CD4-positive, alpha-beta T cell treated with Interleukin-17A for 1 hour (primary cell): ENCODE results near the gene ATF5.
A peak's percentile ranks its signal among the peaks of the same experiment; 100 is the strongest.

ENCODE experiments used
- DNase-seq: peaks from one replicate; pipeline ENCODE4 v3.0.0-alpha.2; 2020

The ATF5 gene, protein sequence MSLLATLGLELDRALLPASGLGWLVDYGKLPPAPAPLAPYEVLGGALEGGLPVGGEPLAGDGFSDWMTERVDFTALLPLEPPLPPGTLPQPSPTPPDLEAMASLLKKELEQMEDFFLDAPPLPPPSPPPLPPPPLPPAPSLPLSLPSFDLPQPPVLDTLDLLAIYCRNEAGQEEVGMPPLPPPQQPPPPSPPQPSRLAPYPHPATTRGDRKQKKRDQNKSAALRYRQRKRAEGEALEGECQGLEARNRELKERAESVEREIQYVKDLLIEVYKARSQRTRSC

DNA sequence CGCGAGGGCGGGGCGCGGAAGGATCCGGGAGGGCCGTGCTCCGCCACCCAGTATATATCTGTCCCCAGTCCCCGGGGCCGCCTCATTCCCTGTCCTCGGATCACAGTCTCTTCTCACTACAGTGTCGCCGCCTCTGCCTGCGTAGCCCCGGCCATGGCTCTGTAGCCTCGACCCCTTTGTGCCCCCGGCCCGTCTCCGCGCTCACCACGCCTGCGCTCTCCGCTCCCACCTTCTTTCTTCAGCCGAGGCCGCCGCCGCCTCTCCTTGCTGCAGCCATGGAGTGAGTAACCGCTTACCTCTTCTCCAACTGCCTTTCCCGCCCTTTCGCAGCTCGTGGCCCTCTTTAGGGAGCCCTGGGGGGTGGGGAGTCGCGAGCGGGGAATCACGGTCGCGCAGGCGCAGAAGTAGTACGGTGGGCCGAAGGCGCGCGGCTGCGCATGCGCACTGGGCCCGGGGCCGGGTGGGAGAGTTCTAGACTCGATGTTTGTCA, at the start of gene ATF5, which contains the start of gene NUP62:
ATF5 (plus strand) TSS at position 85 of the 490 bp plus-strand sequence. CDS start 1,646 bp downstream, outside the sequence.
NUP62 (minus strand) TSS at position 384 of the 490 bp plus-strand sequence. CDS start 19,697 bp downstream, outside the sequence.
- DNase-seq: peak; percentile 91

DNA sequence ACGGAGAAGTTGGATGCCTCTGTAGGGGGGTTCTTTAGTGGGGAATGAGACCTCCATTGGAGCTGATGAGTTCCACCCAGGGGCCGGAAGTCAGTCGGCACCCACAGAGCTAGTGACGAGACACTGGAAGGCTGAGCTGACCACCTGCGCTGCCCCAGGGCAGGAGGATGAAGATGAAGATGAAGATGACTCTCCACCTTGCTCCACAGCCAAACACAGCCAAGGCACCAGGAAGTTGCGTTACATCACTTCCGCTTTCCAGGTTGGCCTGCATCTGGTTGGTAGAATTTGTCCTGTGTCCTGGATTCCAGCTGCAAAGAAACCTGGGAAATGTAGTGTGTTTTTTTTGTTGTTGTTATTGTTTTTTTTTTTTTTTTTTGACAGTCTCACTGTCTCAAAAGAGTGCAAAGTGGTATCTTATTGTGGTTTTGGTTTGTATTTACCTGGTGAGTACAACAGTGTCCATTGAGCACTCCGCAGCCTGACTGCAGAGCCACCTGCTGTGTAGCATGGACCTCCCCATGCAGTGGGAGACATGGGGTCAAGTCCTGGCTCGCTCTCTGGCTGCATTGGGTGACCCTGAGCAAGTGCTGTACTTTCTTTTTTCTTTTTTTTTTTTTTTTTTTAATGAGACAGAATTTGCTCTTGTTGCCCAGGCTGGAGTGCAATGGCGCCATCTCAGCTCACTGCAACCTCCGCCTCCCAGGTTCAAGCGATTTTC, 49.6 kb upstream of the ATF5 start:
- DNase-seq: no peak

DNA sequence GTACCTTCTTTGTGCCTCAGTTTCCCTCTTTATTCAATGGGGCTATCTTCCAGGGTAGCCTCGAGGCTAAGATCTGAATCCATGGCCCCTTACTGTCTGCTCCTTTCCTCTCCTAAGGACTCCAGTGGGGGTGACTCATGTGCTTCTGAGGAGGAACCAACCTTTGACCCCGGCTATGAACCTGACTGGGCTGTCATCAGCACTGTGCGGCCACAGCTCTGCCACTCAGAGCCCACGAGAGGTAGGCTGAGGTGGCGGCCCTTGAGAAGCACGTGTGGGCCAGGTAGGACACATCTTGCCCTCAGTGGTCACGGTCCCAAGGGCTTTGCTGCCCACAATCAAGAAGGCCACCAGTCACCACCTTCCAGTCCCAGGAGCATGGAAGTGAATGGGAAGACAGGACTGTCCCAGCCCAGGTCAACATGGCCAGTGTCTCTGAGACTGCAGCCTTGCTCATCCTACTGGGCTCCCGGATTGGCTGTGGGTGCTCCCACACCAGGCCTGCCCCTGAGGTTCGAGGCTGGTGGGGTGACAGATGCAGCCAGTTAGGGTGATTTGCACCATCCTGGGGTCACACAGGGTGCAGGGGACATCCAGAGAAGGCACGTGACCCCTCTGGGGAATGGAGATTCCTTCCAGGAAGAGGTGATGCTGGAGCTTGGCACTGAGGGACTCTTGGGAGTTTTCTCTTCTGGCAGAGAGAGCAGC, 48.7 kb upstream of the ATF5 start:
- no peak for DNase-seq

DNA sequence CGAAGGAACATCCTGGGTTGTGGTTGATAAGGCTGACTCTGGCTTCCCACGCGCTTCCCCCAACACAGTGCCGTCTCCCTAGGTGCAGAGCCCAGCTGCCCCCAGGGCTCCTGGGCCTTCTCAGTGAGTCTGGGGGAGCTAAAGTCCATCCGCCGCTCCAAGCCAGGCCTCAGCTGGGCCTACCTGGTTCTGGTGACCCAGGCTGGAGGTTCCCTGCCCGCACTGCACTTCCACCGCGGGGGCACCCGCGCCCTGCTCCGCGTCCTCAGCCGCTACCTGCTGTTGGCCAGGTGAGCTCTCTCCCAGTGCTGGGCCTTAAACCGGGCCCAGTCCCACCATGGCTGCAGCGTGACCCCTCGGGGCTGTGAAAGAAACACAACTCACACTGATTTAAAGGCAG, 47.8 kb upstream of the ATF5 start:
- DNase-seq: no peak

DNA sequence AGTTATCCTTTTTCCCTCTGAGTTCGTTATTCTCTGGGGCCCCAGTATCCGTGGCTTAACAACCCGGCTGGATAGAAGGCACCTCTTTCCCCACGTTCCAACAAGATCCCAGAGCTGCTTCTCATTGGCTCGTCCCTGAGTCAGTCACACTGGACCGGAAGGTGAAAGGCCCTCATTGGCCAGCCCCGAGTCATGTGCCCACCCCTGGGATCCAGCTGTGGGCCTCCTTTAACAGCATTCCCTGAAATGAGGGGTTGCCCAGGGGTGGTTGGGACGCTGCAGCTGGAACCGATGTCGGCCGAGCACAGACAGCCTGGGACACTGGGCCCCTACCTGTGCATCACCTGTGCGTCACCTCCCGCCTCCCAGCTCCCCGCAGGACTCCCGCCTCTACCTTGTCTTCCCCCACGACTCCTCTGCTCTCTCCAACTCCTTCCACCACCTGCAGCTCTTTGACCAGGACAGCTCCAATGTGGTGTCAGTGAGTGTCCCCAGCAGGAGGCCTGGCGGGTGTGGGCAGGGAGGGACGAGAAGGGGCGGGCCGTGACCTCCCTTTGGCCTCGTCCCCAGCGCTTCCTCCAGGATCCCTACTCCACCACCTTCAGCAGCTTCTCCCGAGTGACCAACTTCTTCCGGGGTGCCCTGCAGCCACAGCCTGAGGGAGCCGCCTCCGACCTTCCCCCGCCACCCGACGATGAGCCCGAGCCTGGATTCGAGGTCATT, 47.2 kb upstream of the ATF5 start:
- no peak for DNase-seq

DNA sequence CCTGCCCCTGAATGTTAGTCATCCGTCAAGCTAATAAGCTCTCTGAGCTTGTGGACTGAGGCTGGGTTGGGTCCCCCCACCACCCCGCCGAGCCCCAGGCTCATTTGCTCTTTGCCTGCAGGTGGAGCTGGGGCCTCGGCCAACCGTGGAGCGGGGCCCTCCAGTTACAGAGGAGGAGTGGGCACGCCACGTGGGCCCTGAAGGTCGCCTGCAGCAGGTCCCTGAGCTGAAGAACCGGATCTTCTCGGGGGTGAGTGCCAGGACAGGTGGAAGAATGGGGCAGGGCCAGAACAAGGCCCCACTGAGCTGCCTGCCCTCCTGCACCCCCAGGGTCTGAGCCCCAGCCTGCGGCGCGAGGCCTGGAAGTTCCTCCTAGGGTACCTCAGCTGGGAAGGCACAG, 46.4 kb upstream of the ATF5 start:
- no peak for DNase-seq

DNA sequence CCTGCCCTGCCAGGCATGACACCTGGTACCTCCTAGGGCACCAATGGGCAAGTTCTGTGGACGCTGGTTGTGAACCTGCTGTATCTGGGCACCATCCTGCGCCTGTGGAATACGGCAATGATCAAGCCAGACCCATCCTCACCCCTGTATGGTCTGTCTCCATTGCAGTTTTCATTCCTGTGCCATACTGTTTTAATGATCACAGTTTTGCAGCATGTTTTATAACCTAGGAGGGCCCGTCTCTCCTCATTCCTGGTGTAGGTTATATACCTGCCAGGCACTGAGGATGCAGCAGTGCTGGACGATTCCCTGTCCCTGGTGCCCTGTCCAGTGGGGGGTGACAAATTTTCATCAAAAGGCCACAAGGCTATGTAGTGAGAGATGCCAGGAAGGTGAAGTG, 45.9 kb upstream of the ATF5 start:
- no peak for DNase-seq

DNA sequence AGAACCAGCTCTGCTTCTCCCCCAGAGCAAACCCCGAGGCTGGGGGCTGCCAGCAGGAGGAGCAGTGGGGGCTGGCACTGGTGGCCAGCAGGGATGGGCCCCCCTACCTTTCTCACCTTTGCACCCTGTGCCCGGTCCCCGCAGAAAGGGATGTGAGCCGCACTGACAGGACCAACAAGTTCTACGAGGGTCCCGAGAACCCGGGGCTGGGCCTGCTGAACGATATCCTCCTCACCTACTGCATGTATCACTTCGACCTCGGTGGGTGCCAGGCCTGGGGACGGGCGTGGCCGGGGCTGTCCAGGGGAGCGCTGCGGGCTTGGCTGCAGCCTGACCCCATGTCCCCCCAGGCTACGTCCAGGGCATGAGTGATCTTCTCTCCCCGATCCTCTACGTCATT, 44.9 kb upstream of the ATF5 start:
- DNase-seq: no peak

DNA sequence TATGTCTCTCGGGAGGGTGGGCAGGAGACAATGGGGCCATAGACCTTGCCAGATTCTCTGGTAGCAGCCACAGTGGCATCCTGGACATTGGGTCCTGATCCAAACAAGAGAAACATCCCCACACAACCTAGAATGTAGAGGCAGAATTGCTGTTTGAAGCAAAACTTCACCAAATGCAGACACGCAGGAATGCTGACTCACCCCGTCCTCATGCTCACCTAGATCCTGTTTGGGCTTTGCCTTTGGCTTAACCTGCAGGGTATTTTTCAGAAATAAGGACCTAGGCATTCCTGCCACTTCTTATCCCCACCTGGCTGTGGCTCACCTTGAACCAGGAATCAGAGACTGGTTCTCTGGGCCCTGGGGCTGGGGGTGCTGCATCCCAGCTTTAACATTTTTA, 44.2 kb upstream of the ATF5 start:
- no peak for DNase-seq

DNA sequence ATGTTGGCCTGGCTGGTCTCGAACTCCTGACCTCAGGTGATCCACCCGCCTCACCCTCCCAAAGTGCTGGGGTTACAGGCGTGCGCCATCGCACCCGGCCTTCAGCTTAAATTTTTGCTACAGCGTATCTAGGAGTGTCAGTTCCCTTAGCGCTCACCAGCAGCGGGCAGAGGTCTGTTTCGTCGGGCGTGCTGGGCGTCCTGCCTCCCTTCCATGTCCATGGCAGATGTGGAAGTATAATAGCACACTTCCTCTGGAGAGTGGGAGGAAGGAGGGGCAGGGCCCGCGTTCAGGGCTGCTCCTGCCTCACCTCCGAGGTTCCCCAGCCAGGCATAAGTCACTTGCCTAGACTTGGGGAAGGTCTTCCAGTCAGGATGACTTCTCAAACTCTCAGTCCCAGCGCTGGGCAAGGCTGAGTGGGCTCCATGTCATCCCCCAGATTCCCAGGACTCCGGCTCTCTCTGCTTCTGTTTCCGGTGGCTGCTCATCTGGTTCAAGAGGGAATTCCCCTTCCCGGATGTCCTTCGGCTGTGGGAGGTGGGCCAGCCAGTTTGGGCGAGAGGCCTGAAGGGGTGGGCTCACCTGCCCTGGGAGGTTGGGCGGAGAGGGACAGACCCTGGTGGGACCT, 41.9 kb upstream of the ATF5 start:
- no peak for DNase-seq

DNA sequence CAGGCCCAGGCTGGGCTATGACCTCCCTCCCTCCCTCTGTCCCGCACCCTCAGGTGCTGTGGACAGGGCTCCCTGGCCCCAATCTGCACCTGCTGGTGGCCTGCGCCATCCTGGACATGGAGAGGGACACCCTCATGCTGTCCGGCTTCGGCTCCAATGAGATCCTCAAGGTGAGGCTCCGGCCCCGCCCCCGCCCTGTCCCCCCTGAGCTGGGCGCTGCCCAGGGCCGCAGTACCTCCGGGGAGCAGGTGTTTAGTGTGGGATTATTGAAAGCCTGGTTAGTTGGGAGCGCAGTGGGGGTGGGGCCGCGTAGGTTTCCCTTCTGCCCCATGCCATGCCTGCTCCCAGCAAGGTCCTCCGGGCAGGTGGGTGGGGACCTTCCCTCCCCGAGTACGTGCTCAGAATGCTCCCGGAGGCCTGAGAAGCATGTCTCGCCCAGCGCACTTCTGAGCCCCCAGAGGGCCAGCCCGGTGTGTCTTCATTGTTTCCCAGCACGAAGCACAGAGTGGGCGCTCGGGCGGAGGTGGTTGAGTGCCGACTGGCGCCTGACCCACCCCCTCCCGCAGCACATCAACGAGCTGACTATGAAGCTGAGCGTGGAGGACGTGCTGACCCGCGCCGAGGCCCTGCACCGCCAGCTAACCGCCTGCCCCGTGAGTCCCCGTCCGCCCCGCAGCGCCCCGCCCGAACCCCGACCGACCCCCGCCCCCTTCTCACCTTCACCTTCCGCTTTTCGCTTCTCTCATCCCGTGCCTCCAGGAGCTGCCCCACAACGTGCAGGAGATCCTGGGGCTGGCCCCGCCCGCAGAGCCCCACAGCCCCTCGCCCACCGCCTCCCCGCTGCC, 41.1 kb upstream of the ATF5 start:
- no peak for DNase-seq

DNA sequence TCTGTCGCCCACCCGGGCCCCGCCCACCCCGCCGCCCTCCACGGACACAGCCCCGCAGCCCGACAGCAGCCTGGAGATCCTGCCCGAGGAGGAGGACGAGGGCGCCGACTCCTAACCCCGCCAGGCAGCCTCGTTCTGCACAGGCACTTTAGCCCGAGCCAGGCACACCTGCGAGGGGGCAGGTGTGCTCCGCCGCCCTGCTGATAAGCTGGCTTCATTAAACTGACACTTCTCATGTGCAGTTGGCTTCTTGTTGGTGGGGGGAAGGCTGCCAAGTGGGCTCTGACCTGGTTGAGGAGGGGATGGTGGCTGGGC, 40.5 kb upstream of the ATF5 start:
- DNase-seq: no peak

DNA sequence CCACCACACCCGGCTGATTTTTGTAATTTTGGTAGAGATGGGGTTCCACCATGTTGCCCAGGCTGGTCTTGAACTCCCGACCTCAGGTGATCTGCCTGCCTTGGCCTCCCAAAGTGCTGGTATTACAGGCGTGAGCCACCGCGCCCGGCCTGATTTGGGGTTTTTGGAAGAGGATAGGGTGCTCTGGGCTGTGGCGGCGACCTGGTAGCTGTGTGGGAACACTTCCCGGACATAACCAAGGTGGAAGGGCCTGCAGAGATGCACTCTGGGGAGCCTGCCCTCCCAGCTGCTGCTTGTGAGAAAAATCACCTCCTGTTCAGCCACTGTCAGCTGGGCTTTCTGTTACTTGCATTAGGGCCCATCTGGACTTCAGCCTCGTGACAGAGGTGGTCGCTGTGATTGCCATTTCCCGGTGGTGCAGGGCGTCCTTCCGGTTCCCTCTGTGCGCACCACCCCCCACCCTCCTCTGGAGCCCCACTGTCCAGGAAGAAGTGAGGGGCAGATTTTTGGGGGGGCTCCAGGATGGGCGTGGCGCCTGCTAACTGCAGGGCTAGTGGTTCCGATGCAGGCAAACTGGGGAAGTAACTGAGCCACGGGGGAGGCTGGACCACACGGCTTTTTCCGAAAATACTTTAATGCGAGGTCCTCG, 39.8 kb upstream of the ATF5 start:
- DNase-seq: no peak

DNA sequence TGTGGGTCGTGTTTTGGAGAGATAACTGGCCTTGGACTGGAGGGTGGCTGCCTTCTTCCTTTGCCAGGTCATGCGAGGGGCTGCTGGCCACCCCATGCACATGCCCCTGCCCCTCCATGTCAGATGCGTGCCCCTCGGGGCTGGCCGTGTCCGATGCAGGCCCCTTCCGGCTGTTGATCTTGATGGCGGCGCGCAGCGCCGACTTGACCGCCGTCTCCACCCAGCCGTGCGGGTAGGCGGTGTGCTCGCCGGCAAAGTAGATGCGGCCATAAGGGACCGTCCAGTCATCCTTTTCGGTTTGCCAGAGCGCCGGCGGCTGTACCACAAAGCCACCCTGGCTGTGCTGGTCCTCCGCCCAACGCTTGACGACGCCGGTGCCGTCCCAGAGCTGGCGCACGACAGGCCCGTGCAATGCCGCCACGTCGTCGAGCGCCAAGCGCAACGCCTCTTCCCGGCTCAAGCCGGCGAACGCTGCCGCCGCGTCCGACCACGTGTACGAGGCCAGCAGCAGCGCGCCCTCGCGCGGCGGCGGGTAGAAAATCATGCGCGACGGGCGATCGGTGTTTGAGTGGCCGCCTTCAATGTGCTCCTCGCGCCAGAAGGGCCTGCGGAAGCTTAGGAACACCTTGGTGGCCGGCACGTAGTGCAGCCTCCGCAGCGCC, 39.2 kb upstream of the ATF5 start:
- peak; percentile 81 for DNase-seq

DNA sequence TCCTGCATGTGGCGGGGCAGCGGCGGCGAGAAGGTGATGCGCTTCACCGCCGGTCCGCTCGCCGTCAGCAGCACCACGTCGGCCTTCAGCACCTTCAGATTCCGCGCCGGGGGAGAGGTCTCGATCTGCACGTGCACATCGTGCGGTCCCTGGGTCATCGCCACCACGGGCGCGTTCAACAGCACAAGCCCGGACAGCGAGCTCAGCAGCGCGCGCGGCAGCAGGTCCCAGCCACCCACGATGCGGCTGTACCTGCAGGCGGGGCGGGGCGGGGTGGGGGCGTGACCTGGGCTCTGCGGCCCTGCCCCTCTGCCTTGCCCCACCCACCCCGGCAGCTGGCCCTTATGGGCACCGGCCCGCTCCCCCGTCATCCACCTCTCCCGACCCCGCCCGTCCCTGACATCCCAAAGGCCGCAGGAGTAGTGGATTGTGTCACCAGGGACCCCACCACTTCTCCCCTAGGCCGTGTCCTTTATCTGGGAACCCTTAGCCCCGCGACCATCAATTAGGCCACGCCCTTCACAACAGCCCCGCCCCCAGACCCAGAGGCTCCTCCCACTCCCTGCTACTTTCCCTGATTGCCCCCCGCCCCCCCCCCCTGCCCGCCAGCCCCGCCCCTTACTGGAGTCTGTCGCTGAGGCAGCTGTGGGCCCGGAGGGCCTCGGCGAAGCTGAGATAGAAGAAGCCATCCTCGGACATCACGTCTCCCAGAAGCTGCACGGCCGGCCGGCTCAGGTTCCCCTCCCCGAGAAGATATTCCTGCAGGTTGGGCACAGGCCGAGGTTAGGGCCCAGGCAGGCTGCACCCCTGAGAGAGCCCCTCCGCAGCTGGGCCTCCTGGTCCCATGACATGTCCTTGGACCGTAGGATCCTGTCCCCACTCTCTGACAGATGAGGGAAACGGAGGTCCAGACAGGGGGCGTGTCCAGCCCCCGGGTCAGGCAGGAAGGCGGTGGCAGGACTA, 38.4 kb upstream of the ATF5 start:
- DNase-seq: peak; percentile 78

DNA sequence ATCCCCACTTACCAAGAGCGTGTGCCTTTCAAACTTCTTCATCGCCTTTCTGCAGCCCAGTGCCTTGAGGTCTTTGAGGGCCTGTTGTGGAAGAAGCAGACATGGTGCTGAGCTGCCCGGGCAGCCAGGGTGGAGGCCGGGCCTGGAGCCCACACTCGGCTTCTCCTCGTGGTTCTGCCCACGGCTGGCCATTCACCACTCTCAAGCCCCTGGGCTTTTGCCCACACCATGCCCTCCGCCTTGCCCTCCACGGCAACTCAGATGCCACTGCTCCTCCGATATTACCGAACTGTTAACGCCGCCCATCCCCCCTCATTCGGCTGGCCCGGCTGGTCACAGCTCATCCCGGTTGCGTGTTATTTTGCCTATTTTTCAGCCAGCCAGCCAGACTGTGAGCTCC, 37.6 kb upstream of the ATF5 start:
- no peak for DNase-seq

DNA sequence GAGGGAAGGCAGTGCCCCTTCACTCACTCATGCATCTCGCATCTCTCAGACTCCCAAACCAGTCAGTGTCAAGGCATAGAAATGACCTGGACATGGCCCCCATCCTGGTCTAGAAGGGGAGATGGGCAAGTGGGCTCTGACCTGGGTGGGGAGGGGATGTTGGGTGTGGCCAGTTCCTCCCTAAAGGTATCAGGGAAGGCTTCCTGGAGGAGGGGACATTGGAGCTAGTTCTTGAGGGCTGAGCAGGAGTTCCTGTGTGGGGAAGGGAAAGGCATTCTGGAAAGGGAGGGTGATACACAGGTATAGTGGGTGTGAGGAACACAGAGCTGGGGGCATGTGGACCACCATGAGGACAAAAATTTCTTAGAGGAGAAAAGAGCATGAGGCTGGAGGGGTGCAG, 36.3 kb upstream of the ATF5 start:
- DNase-seq: no peak

DNA sequence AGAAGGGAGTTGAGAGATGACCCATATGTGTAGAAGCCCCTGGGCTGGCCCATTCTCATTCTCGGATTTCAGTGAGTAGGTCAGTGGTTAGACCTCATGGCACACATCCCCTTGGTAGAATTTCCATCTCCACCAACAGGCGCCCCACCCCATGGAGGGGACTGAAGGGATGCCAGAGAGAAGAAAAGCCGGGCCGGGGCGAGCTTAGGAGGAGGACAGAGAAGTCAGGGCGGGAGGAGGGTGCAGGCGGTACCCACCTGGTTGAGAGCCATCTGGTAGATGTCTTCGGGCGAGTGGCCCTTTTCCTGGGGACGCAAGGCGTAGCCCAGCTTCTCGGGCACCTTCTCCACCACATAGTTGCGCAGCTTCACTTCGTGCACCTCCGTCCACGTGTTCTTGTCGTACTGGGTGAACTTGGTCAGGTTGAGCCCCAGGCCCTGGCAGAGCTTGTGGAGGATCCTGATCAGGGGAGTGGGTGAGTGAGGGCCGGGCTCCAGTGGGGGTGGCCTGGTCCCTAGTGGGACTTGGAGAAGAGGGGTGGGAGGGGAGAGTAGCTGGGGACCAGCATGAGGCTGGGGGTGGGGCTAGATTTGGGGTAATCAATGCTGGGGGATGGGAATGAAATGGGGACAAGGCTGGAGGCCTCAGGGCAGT, 34.9 kb upstream of the ATF5 start:
- no peak for DNase-seq
